ENCODE data around the gene RTL10.

- TF ChIP-seq ZBTB21 (tag by site-specific recombination; IDR thresholded peaks at IDR 0.05) (no peak), CTCF (tag by site-specific recombination; IDR thresholded peaks at IDR 0.05) (no peak), ZNF23 (tag by site-specific recombination; IDR thresholded peaks at IDR 0.05; ENCODE audit: borderline replicate concordance) (no peak), ZNF138 (tag by site-specific recombination; IDR thresholded peaks at IDR 0.05; ENCODE audit: borderline replicate concordance) (no peak), ZNF24 (tag by site-specific recombination; IDR thresholded peaks at IDR 0.05) (no peak), GLI2 (tag by site-specific recombination; IDR thresholded peaks at IDR 0.05; ENCODE audit: borderline replicate concordance, low read depth) (no peak), ZBTB7A (tag by site-specific recombination; IDR thresholded peaks at IDR 0.05; ENCODE audit: low read depth) (no peak), ZEB2 (tag by site-specific recombination; IDR thresholded peaks at IDR 0.05) (no peak), REST (tag by site-specific recombination; IDR thresholded peaks at IDR 0.05) (no peak), ZBTB44 (tag by site-specific recombination; IDR thresholded peaks at IDR 0.05) (no peak), ZBTB17 (tag by site-specific recombination; IDR thresholded peaks at IDR 0.05) (no peak), ZSCAN18 (tag by site-specific recombination; IDR thresholded peaks at IDR 0.05) (no peak), PATZ1 (tag by site-specific recombination; IDR thresholded peaks at IDR 0.05) (no peak)
Measured at GRCh38 chr22:19892925-19893324, 38.3 kb upstream of the RTL10 start.
